ENCODE data around the gene NT5DC2.

NT5DC2 gene

DNA sequence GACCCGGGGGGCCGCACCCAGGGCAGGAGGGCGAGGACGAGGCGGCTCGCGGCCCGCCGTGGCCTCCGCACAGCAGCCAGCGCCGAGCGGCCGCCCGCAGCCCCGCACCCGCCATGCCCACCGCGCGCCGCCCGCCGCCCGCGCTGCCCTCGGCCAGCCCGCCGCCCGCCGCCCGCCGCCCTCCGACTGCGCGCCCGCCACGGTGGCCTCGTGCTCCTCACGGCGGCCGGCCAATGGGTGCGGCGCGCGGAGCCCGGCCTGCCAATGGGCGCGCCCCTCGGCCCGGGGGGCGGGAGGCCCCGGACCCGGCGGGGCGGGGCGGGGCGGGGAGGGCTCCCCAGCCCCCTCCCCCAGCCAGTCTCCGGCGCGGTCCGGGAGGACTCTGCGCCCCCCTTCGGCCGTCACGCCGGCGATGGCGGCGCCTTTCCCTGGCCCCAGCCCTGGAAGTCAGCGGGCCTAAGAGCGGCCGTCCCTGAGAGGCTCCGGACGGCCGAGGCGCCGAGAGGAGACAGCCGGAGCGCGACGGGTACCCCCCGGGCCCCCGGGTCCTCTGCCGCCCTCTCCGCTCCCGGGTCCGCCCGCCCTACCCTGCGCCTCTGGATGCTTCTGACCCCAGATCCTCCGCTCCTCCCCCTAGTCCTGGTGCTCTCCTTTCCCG, at the start of gene NT5DC2:
Gene NT5DC2 (minus strand): TSS at position 235 of the 658 bp plus-strand sequence. CDS start 120 bp downstream, at position 115.
- peak; percentile 81 for DNase-seq (ENCODE audit: extremely low spot score, insufficient read length, low read depth)
- no peak for FAIRE-seq

DNA sequence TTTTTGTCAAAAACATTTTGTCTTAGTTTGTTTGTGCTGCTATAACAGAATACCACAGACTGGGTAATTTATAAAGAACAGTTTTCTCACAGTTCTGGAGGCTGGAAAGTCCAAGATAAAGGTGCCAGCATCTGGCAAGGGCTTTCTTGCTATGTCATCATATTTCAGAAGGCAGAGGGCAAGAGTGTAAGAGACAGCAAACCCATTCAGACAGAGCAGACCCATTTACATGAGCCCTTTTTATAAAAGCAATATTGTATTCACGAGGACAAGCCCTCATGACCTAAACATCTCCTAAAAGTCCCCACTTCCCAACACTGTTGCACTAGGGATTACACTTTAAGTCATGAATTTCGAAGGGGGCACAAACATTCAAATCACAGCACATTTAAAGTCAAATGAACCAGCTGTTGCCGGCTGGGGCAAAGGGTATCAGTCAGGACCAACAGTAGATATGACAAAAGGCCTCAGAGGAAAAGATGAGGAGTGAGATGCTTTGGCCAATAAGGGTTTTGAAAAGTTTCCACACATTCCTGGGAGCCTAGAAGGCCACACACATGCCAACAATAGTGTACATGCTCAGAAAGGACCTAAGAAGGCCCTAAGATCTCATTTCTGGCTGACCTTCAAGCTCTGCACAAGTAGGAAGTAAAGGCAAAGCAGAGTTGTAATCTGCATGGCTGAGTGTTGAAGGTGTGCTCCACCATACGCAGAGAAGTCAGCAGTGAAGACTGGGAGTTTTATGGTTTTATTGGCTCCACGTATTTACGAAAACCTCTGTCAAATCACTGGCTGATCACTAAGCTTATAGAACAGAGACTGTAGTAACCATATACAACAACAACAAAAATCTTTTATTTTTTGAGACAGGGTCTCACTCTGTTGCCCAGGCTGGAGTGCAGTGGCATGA, 40.7 kb upstream of the NT5DC2 start:
- no peak for FAIRE-seq
- no peak for DNase-seq (ENCODE audit: extremely low spot score, insufficient read length, low read depth)

DNA sequence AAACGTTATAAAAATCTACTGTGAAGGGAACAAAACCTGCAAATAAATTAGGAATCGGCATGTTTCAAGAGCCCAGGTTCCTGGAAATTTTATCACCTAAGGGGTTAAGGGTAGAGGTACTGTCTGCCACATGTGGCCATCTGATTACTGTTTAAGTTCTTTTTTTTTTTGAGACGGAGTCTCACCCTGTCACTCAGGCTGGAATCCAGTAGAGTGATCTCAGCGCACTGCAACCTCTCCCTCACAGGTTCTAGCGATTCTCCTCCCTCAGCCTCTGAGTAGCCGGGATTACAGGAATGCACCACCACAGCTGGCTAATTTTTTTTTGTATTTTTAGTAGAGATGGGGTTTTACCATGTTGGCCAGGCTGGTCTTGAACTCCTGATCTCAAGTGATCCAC, 38.6 kb upstream of the NT5DC2 start:
- DNase-seq (ENCODE audit: extremely low spot score, insufficient read length, low read depth) (no peak), FAIRE-seq (no peak)

DNA sequence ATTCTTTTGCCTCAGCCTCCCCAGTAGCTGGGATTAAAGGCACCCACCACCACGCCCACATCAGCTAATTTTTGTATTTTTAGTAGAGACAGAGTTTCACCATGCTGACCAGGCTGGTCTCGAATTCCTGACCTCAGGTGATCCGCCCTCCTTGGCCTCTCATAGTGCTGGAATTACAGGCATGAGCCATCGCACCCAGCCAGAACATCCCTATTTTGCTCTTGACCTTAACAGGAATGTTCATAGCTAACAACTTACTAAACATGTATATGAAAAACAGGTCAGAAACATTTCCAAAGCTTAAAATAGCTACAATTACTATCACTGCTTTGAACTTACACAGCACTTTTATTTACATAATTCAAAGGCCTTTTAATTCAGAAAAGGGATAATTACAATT, 36.4 kb upstream of the NT5DC2 start:
- FAIRE-seq (no peak), DNase-seq (ENCODE audit: extremely low spot score, insufficient read length, low read depth) (no peak)

DNA sequence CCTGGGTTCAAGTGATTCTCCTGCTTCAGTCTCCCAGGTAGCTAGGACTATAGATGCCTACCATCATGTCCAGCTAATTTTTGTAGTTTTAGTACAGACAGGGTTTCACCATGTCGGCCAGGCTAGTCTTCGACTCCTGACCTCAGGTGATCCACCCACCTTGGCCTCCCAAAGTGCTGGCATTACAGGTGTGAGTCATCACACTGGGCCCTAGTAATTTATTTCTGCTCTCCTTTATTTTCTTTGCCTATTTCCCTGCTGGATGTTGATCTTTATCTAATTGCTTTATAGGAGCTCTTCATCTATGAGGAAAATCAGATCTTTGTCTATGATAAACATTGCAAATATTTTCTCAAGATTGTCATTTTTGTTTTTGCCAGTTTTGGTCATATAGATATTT, 34.4 kb upstream of the NT5DC2 start:
- no peak for DNase-seq (ENCODE audit: extremely low spot score, insufficient read length, low read depth)
- no peak for FAIRE-seq

DNA sequence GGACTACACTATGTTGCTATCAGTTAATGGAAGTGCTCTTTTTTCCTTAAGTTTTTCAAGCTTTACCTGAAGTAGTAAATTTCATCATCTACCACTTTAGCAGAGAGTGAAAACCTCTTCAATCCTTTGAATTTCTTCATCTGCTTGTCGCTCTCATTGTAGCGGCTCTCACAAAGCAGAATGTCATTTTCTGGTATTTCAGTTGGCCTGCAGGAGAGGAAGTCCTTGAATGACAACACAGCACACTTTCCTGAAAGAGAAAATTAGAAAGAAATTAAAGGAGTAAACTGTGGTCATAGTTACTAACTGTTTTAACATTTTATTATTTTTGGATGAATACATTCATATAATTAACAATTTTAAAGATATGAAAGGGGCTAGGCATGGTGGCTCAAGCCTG, 30.3 kb upstream of the NT5DC2 start:
- DNase-seq (ENCODE audit: extremely low spot score, insufficient read length, low read depth): no peak
- no peak for FAIRE-seq

DNA sequence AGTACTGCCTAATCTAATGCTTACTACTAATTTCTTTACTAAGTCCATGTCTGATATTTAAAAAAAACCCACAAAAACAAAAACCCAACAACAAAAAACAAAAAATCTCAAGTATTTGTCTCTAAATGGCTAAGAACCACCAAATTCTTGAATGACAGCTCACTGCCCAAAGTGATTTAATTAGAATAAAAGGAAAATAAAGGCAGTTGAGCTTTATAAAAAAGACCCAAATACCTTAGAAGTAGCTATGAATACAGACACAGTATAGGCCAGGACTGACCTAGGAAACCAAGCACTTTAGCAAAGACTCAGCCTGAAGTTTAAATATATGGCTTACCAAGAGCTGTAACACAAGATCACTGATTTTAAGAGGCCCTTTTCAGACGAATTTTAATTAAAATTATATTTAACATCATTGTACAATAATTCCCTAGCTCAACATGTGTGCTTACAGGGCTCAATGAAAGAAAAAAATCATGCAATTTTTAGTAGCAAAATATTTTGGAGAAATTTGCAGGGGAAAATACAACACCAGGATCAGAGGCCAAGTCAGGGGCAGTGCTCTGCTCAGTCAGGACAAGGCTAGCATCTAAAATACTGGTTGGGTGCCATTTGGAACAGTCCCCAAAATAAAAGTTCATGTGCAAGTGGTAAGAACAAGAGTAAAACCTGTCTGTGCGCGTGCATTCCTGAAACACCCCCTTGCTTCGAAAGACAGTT, 27.5 kb upstream of the NT5DC2 start:
- no peak for FAIRE-seq

DNA sequence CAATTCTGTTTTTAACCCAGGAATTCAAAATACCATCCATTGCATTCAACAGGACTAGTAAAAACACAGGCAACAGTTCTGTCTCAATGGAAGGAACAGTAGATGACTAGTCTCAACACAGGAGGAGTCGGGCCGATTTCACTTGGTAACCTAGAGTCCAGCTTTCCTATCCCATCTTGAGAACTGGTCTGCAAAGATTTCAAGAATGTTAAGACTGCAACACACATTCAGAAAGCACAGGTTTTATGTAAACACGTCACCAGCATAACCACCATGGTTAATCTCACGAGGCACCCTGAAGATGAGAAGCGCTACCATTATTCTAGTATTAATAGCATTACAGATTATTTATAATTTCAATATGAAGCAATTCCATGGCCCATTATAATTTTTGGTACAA, 24.8 kb upstream of the NT5DC2 start:
- DNase-seq (ENCODE audit: extremely low spot score, insufficient read length, low read depth) (no peak), FAIRE-seq (no peak)

More for the DNA sequence above, 27.5 kb upstream of the NT5DC2 start:
- no peak for DNase-seq (ENCODE audit: extremely low spot score, insufficient read length, low read depth)

DNA sequence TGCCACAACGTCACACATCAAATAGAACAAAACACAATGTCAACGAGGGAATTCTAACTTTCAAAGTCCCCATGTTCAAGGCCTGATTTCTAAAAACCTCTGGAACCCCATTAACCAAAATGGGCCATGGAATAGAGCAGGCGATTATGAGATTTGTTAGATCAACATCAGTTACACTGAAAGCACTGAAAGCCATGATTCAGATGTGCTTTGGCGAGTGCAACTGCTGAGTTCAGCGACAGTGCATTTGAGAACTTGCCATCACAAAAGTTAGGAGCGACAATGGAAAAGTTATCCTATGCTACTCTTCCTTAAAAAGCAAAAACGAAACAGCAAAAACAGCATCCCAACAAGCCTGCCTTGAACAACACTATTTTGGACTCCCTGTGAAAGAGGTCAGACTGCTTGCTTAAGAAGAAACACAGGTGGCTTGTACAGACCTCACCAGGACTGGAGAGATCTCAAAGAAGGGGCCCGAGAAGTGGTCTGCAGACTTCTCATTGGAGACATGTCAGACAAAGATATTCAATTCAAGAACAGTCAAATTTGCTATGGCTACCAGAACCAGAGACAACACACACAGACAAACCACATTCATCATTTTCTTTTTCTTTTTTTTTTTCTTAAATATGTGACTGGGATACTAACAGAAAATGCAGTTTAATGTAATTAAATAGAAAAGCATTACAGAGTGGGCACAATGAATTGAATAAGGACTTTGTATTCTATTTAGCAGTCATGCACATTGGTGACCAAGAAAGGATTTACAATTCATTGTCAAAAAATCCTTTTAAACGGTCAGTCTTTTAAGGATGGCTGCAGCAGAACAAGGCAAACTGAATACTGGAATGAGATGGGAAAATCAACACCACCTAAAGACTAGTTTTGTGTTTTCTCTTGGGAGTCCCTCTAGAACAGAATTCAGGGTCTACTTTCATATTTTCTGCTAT, 23.6 kb upstream of the NT5DC2 start:
- no peak for DNase-seq (ENCODE audit: extremely low spot score, insufficient read length, low read depth)
- peak; percentile 12 for FAIRE-seq

DNA sequence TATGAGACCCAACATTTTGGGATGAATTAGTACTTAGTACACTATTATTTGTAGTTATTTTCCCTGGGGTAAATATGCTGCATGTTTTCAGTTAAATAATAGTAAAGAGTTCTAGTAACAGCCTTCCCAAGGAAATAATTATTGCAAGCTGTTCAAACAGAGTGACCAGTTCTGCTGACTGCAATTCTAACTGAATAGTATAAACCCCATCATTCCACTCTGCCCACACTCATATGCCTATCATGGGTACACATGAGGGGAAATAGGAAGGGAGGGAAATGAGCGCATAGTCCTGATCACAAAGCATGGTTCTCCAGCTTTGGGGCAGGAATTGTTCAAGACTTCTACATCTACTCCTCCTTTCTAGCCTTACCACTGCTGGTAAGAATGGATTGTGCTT, 21.4 kb upstream of the NT5DC2 start:
- FAIRE-seq: no peak

DNA sequence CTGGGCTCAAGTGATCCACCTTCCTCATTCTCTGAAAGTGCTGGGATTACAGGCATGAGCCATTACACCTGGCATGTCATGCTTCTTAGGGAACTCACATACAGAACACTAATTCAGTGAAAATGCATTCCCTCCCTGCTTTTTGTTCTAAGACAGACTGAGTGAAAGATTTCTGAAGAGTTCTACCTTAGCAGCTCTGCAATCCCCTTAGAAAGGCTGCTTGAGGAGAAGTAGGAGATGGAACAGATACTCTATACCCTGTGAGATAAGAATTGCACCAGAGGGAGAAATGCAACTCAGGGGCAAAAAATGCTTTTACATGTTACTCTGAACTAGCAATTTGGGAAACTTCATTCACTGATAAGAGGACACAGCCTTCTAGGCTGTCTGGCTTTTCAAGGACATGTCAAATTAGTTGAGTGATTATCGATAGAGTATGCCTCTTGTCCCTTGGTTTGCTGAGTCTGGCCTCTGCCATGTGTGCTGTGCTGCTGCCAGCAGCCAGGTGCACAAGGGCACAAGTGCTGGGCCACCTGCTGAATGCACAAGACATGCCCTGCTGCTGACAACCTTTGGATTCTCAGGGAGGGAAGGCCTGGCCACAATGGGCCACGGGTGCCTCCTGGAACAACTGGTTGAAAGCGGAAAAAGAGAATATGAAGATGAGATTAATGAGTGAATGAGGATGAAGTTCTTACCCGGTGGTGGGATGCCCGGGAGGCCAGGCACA, 20.5 kb upstream of the NT5DC2 start:
- FAIRE-seq: no peak
- no peak for DNase-seq (ENCODE audit: extremely low spot score, insufficient read length, low read depth)

More for the DNA sequence above, 21.4 kb upstream of the NT5DC2 start:
- no peak for DNase-seq (ENCODE audit: extremely low spot score, insufficient read length, low read depth)

DNA sequence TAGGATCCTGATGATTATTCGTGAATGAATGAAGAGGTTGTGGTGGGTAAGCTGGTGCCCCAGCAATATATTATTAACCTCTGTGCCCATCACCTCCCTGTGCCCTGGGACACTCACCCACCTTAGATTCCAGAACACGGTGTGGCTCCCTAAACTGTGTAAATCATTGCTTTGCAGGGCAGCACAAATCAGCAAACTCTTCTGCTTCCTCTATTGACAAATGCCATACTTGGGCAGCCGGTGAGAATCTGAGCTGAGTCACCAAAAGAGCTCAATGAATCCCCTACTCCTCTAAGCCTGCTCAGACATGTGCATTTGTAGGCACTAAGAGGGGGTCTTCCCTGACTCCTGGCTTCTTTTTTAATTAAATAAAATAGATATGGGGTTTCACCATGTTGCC, 18.4 kb upstream of the NT5DC2 start:
- DNase-seq (ENCODE audit: extremely low spot score, insufficient read length, low read depth) (no peak), FAIRE-seq (no peak)

DNA sequence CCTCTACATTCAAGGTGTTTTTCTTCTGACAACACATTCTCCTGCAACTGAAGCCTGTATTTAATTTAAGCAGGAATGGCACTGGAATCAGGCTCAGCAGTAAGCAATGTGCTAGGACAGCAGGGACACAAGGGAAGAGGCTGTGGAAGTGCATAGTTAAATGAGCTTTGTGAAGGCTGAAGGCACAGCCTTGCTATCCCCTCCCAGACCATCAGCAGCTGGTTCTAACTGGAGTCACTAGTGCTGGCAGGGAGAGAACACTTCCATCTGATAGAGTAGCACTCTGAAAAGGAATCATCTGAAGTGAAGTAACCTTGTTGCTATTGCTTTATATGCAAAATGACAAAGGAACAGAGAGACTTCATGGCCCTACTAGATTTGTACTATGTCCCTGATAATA, 17.5 kb upstream of the NT5DC2 start:
- FAIRE-seq (no peak), DNase-seq (ENCODE audit: extremely low spot score, insufficient read length, low read depth) (no peak)

DNA sequence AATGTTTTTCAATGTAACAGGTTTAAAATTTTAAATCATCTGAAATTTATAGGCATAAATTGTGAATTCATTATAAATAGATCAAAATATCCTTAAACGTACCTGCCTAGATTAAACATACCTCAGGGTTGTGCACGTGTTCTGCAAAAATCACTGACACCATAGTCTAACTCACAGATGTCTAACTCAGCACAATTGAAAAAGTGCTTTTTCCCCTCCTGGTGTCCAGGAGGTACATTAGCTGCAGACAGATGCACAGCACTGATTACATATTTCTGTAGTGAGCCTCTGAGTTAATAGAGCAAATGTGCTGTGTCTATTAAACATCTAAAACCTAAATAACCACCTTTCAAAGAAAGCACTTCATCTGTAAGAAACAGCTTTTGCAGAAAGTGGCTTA, 13.5 kb upstream of the NT5DC2 start:
- DNase-seq (ENCODE audit: extremely low spot score, insufficient read length, low read depth): no peak
- FAIRE-seq: no peak

DNA sequence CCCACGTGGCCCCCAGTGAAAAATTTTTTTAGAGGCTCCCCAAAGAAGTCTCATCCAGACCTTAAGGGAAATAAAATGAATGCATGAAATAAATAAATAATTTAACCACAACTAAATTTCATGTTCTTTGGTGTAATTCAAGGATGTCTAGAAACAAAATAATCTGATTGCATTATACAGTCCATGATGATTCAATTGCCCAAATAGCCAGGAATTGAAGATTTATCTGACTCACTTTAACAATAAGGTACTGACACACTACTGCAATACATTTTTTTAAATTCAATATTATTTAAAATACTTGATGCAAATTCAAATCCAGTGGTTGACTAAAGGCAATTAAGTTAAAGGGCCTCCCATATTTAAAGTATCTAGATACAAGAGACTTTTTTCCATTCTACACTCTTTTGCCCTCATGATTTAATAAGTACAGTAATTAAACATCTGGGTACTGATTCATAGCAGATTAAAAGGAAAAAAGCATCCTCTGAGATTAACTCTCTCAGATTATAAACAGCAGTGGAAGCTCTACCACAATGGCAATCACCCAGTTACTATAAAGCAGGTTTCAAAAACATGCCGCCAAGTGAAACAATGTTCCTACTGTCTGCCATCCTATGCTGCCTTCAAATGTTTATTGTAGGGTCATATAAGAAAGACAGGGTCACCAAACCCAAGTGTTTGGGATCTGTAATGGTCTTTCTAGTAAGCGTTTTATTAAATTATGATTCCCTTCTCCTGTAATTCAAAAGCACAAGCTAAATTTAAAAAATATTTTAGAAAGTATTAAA, 12.6 kb upstream of the NT5DC2 start:
- no peak for DNase-seq (ENCODE audit: extremely low spot score, insufficient read length, low read depth)
- FAIRE-seq: no peak

DNA sequence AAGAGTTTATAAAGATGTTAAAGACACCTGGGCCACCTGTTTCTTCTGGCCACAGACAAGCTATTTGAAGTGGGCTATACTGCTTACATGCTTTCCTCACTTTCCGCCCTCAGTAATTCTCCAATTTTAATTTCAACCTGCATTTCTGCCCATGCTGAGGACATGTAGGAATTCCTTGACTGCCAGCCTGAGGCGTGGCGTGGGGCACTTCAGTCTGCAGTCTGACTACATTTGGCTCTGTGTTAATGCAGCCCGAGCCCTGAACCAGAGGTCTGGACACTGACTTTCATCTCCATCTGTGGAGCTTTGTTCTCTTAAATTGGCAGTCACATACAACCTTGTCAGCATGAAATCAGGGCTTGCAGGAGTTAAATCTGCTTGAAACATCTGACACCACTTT, 11.3 kb upstream of the NT5DC2 start:
- no peak for DNase-seq (ENCODE audit: extremely low spot score, insufficient read length, low read depth)
- FAIRE-seq: no peak

DNA sequence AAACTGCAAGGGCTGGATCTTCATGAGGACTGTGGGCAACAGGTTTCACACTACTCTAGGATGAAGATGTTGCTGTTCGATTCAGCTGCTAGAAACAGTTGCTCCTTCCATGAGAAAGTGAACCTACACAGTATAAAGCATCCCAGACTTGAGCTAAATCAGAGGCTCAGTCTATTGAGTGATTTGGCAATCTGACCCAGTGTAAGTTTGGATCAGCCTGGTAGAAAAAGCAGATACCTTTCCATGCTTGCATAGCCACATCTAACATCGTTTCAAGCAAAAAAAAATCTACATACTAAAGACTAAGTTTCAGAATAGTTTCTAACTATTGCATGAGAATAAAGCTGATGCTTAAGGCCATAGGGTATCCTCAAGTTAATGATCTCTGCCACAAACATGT, 7.4 kb upstream of the NT5DC2 start:
- no peak for DNase-seq (ENCODE audit: extremely low spot score, insufficient read length, low read depth)
- no peak for FAIRE-seq

DNA sequence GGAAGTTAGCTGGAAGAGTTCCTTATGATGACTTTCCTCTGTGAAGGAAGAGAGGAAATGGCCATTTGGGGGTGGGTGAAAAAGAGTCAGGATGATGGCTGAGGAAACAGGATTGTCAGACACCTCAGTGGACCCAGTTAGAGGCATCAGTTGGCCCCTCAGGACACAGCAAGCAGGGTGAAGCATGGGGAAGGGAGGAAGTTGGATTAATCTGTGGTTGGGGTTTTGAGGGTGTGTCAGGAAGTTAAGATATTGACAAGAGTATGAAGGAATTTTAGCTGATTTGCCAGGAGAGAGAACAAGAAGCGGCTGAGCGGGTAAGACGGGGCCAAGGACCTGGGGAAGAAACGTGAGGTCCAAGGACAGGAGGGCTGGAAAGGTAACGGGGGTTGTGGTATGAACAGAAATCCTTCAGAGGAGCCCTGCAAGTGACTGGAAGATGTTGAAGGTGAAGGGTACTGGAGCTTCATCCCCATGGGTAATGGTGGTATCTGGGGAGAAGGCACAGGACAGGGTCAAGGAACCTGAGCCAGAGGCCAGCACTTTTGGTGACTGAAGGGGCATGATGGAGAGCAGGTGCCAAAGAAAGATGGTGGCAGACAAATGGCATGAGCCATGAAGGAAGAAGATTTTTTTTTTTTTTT, 5.5 kb upstream of the NT5DC2 start:
- FAIRE-seq: no peak
- no peak for DNase-seq (ENCODE audit: extremely low spot score, insufficient read length, low read depth)
